PC-9 (cell line): ENCODE data around the gene GGACT. TPM values are rescaled to one million over a fixed set of nuclear protein-coding genes. Genes with fewer than 3 reads are reported as not detected.
"Not testable (repeated sequence)": the region's sequence is repeated elsewhere in the genome, so short reads cannot be mapped to it uniquely, and the experiment has no call there.

ENCODE experiments used
- BruUV-seq: library from RNA; stranded (reverse); fragments of 400-500 nt; replicated peaks from 2 replicates; lab custom pipeline; 2021; lab: Mats Ljungman, UMichigan
- CTCF ChIA-PET: fragments of 300-600 bp; sonication (Branson Sonifier 250); formaldehyde crosslinking; loops from one replicate; lab custom pipeline; 2022; ENCODE audit warnings: antibody characterized with exemption; lab: Charles Lee
- POLR2A ChIA-PET: fragments of 300-600 bp; sonication (Branson Sonifier 250); formaldehyde crosslinking; loops from one replicate; lab custom pipeline; 2022; ENCODE audit warnings: antibody characterized with exemption; ENCODE audit not compliant: unreplicated experiment; lab: Charles Lee
- DNase-seq, 2 experiments: peaks; one replicate each; pipeline versions ENCODE4 v3.0.0 to v3.0.0-alpha.2; 2015 to 2022; ENCODE audit warnings: mixed read lengths in 1 of 2
- H2AFZ ChIP-seq: fragments of 200-600 bp; sonication (generic); 2 replicates; pipeline ENCODE4 v1.8.1; 2017; ENCODE audit warnings: antibody characterized with exemption
- H3F3A ChIP-seq: fragments of 200-600 bp; sonication (generic); 2 replicates; pipeline ENCODE4 v1.8.1; 2017; ENCODE audit warnings: antibody characterized with exemption, mild to moderate bottlenecking, low read depth; ENCODE audit not compliant: insufficient read depth
- H3K27ac ChIP-seq: fragments of 200-600 bp; sonication (generic); 2 replicates; pipeline ENCODE4 v1.6.1; 2016; ENCODE audit warnings: mixed run types
- H3K27me3 ChIP-seq: fragments of 200-600 bp; sonication (generic); 2 replicates; pipeline ENCODE4 v1.6.1; 2016; ENCODE audit warnings: low read depth, mixed run types; ENCODE audit not compliant: insufficient read depth
- H3K36me3 ChIP-seq: fragments of 200-600 bp; sonication (generic); 2 replicates; pipeline ENCODE4 v1.6.1; 2016; ENCODE audit warnings: low read depth, mixed run types
- H3K4me1 ChIP-seq: fragments of 200-600 bp; sonication (generic); replicated peaks from 2 replicates; pipeline ENCODE4 v1.6.1; 2016; ENCODE audit warnings: mixed run types; ENCODE audit not compliant: insufficient read depth
- H3K4me2 ChIP-seq: fragments of 200-600 bp; sonication (generic); 2 replicates; pipeline ENCODE4 v1.6.1; 2017; ENCODE audit warnings: mixed run types
- H3K4me3 ChIP-seq: fragments of 200-600 bp; sonication (generic); 2 replicates; pipeline ENCODE4 v1.6.1; 2016; ENCODE audit warnings: mixed run types
- H3K79me2 ChIP-seq: fragments of 200-600 bp; sonication (generic); 2 replicates; pipeline ENCODE4 v1.6.1; 2017; ENCODE audit warnings: low read depth, mixed run types
- H3K9me2 ChIP-seq: fragments of 200-600 bp; sonication (generic); 2 replicates; pipeline ENCODE4 v1.8.1; 2017; ENCODE audit warnings: mild to moderate bottlenecking; ENCODE audit not compliant: insufficient read depth
- H3K9me3 ChIP-seq: fragments of 200-600 bp; sonication (generic); 2 replicates; pipeline ENCODE4 v1.8.1; 2016; ENCODE audit warnings: low read depth; ENCODE audit not compliant: insufficient read depth
- H4K20me1 ChIP-seq: fragments of 200-600 bp; sonication (generic); 2 replicates; pipeline ENCODE4 v1.8.1; 2017; ENCODE audit not compliant: insufficient read depth
- CTCF ChIP-seq: fragments of 200-600 bp; sonication (generic); conservative IDR thresholded peaks from 2 replicates; pipeline ENCODE4 v1.6.1; 2017; ENCODE audit warnings: mixed run types, antibody characterized with exemption, mild to moderate bottlenecking, moderate library complexity
- EZH2 ChIP-seq: fragments of 200-600 bp; sonication (generic); IDR thresholded peaks from 2 replicates; pipeline ENCODE4 v1.8.0; 2017; ENCODE audit warnings: antibody characterized with exemption, low read depth
- intact Hi-C: fragments of 100-400 bp; cut with micrococcal nuclease; formaldehyde crosslinking; loops from one replicate; pipeline ENCODE4 v1.10.0; 2022; ENCODE audit not compliant: unreplicated experiment
- total RNA-seq: library from RNA; stranded (reverse); gene quantifications from 2 replicates; pipeline ENCODE4 v1.2.3, GENCODE V29; 2021

The GGACT gene
- total RNA-seq, 1 experiment from 2014 or later, result 4.9 TPM

GRCh38 chr13:100625447-100625846 is 36.9 kb upstream of the GGACT start:
- intact Hi-C loops, result no loop called here
- Histone ChIP-seq H3K4me3 (no peak overlapping the region), H3K36me3 (0 out of 2 replicates have a peak, but pooled peaks cover 6% of the 10 kb centered on the region), H3F3A (no peaks in the 10 kb centered on the region), H3K4me1 (no peaks in the 10 kb centered on the region), H2AFZ (no peak overlapping the region), H3K79me2 (no peaks in the 10 kb centered on the region), H3K4me2 (no peak overlapping the region), H3K9me3 (no peaks in the 10 kb centered on the region), H3K9me2 (no peaks in the 10 kb centered on the region), H4K20me1 (no peaks in the 10 kb centered on the region), H3K27ac (no peak overlapping the region), H3K27me3 (no peaks in the 10 kb centered on the region)
- TF ChIP-seq EZH2, result no peak
- TF ChIP-seq CTCF, result no peak
- ChIA-PET POLR2A (no interaction called here), CTCF (no interaction called here)
- BruUV-seq, result no TSS peak
- DNase-seq, result no peak

- Histone ChIP-seq H3K27ac (no peak overlapping the region), H3K9me3 (0 out of 2 replicates have a peak, but pooled peaks cover 6% of the 10 kb centered on the region), H3K4me3 (no peak overlapping the region), H3F3A (no peaks in the 10 kb centered on the region), H3K79me2 (no peaks in the 10 kb centered on the region), H3K9me2 (no peaks in the 10 kb centered on the region), H3K4me1 (no peaks in the 10 kb centered on the region), H3K36me3 (0 out of 2 replicates have a peak, but pooled peaks cover 6% of the 10 kb centered on the region), H4K20me1 (no peaks in the 10 kb centered on the region), H3K4me2 (no peak overlapping the region), H3K27me3 (no peaks in the 10 kb centered on the region), H2AFZ (no peak overlapping the region)
- ChIA-PET POLR2A (no interaction called here), CTCF (no interaction called here)
- no peak for DNase-seq
- TF ChIP-seq EZH2 (no peak), CTCF (no peak)
- no TSS peak for BruUV-seq
- intact Hi-C loops, result no loop called here
Observed at GRCh38 chr13:100620792-100621191, 32.2 kb upstream of the GGACT start.

GRCh38 chr13:100619940-100620339 is 31.4 kb upstream of the GGACT start:
- no peaks in the 10 kb centered on the region for H3K27me3 ChIP-seq
- no peak overlapping the region for H3K4me3 ChIP-seq
- no peaks in the 10 kb centered on the region for H3F3A ChIP-seq
- CTCF ChIA-PET, result no interaction called here
- TF ChIP-seq EZH2 (no peak), CTCF (no peak)
- intact Hi-C loops, result no loop called here
- H3K36me3 ChIP-seq, result 0 out of 2 replicates have a peak, but pooled peaks cover 3% of the 10 kb centered on the region
- DNase-seq, result no peak
- H3K4me1 ChIP-seq, result no peaks in the 10 kb centered on the region
- no peak overlapping the region for H3K4me2 ChIP-seq
- no peaks in the 10 kb centered on the region for H4K20me1 ChIP-seq
- H3K9me2 ChIP-seq, result no peaks in the 10 kb centered on the region
- H3K9me3 ChIP-seq, result 0 out of 2 replicates have a peak, but pooled peaks cover 6% of the 10 kb centered on the region
- POLR2A ChIA-PET, result no interaction called here
- BruUV-seq, result no TSS peak
- no peak overlapping the region for H3K27ac ChIP-seq
- no peaks in the 10 kb centered on the region for H3K79me2 ChIP-seq
- H2AFZ ChIP-seq, result no peak overlapping the region

GRCh38 chr13:100618897-100619296 is 30.3 kb upstream of the GGACT start:
- H3K4me1 ChIP-seq, H3K9me3 ChIP-seq, H3K36me3 ChIP-seq, H3F3A ChIP-seq, H3K9me2 ChIP-seq, intact Hi-C loops, DNase-seq, H3K4me2 ChIP-seq, H3K27me3 ChIP-seq, H2AFZ ChIP-seq, H4K20me1 ChIP-seq, H3K4me3 ChIP-seq, CTCF ChIA-PET, H3K79me2 ChIP-seq, BruUV-seq, POLR2A ChIA-PET, H3K27ac ChIP-seq: not testable (repeated sequence)
